Measurements from ENCODE around the gene MAN1C1.
A peak's percentile ranks its signal among the peaks of the same experiment; 100 is the strongest.
"Not testable (repeated sequence)": the region's sequence is repeated elsewhere in the genome, so short reads cannot be mapped to it uniquely, and the experiment has no call there.

Gene MAN1C1

DNA sequence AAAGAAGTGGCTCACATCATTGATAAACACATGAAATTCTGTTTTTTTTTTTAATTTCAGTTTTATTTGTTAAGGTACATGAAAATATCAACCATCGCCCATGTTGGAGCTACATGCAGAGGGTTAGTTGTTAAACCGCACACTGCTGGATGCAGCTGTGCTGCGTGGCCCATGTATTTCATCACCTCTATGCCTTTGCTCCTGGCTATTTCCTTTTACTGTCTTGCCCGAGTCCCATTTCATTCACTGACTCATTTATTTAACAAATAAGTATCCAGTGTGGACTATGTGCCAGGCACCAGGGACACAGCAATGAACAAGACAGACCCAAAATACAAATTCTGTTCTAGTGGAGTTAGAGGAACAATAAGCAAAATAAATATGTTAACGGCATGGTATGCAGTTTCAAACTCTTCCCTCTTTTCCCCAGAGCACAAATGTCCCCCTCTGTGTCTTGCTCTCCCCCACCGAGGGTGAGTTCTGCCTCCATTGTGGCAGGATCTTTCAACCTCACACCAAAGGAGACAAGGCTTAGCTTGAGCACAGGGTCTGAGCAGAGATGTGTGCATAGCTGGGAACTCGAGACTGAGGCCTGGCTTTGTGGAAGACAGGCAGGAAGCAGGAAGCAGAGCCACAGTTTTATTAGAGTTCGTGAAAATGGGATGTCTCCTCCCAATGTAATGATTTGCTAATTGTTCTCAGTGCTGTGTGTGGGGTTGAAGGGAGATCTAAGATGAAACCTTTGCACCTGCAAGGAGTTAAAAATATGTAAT lies 44.6 kb downstream of the MAN1C1 start:
- no peak for TF ChIP-seq PAX5 (IDR thresholded peaks at IDR 0.05; ENCODE audit: insufficient read depth, low read length, severe bottlenecking)
- no peak for TF ChIP-seq POLR2A (IDR thresholded peaks at IDR 0.05; ENCODE audit: low read depth, low read length)
- no peak for TF ChIP-seq POU2F2 (IDR thresholded peaks at IDR 0.05; ENCODE audit: low read depth, low read length)
- FAIRE-seq (peak; percentile 28), DNase-seq (ENCODE audit: insufficient read length, low spot score) (no peak)

DNA sequence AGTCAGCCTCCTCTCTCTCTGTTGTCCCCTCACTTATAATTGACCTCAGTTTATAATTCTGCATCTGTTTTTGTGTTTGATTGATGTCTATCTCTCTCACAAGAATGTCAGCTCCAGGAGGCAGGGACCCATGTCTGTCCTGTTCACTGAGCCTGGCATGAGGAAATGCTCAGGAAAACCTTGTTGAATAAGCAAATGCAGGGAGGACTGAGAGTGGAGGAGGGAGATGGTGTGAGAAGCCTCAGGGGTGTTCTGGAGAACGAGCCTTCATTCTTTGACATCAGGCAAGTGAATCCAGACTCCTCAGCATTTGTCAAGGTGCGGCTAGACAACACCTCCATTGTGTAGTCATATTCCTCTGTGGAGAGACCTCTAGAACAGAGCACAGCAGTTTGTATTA lies 45.5 kb downstream of the MAN1C1 start:
- FAIRE-seq (no peak), DNase-seq (ENCODE audit: insufficient read length, low spot score) (no peak)
- TF ChIP-seq POLR2A (IDR thresholded peaks at IDR 0.05; ENCODE audit: low read depth, low read length), result no peak
- TF ChIP-seq TAF1 (IDR thresholded peaks at IDR 0.05; ENCODE audit: low read depth, low read length), result no peak
- no peak for TF ChIP-seq POLR2AphosphoS5 (IDR thresholded peaks at IDR 0.05; ENCODE audit: low read depth, low read length)
- TF ChIP-seq PAX5 (IDR thresholded peaks at IDR 0.05; ENCODE audit: insufficient read depth, low read length, severe bottlenecking), result no peak
- no peak for TF ChIP-seq SPI1 (IDR thresholded peaks at IDR 0.05; ENCODE audit: low read depth, low read length)
- TF ChIP-seq POU2F2 (IDR thresholded peaks at IDR 0.05; ENCODE audit: low read depth, low read length), result no peak

DNA sequence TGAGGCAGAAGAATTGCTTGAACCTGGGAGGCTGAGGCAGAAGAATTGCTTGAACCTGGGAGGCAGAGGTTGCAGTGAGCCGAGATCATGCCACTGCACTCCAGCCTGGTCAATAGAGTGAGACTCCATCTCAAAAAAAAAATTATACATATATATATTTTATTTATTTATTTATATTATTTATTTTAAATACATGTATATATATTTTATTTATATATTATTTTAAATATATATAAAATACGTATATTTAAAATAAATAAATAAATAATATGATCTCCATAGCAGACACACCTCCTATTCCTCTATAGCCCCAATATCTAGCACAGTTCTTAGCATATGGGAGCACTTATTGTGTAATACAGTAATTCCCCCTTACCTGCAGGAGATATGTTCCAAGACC lies 46.4 kb downstream of the MAN1C1 start:
- DNase-seq (ENCODE audit: insufficient read length, low spot score); FAIRE-seq: not testable (repeated sequence)

DNA sequence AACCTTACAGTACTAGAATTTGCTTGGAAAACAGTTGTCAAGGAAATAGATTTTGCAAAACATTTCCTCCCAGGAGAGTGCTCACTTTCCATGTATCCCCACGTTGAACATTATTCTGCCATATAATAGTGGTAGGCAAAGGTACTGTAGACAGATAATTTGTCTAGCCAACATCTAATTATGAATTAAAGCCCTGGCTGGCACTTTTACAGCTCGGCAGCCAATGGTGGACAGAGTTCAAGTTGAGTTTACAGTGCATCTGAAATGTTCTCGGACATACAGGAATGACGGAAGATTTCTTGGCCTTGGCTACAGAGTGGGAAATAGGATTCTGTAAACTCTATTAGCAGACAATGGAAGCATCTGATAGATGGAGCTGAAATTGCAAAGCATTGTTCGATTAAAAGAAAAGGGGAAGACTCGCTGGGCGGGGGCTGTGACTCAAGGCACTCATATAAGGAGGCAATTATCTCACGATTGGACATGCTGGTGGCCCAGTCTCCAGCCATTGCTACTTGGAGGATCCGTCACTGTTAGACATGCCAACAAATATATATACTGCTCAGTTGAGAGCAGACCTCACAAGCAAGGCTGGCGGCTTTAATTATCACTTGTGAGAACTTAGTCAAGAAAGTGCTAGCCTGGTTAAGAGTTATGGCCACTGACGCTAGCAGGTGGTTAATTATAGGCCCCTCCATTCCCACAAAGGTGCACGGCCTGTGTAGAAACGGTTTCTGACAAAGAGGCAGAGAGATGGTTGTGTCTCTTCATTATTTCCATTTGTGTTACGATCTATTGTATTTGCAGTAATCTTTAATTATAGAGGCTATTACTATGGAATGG lies 48.0 kb downstream of the MAN1C1 start:
- no peak for FAIRE-seq
- DNase-seq (ENCODE audit: insufficient read length, low spot score), result no peak
- no peak for TF ChIP-seq SPI1 (IDR thresholded peaks at IDR 0.05; ENCODE audit: low read depth, low read length)

DNA sequence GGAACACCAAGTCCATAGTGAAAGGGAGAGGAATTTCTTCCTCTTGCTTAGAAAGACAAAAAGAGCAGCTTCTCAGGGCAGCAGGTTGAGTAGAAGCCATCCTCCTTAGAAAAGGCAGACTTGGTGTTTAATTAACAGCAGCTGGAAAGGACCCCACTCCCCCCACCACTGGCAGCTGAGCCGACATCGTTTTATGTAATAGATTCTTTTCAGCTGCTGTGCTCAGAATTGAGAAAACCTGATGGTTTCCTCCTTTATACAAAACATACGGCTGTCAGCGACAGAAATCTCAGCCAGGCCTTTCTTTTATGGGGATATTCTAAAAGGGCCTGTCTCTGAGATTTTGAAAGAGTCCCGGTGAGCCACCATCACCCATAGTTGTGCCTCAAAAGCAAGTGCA lies 49.9 kb downstream of the MAN1C1 start:
- no peak for DNase-seq (ENCODE audit: insufficient read length, low spot score)
- TF ChIP-seq POU2F2 (IDR thresholded peaks at IDR 0.05; ENCODE audit: low read depth, low read length) (no peak), POLR2A (IDR thresholded peaks at IDR 0.05; ENCODE audit: low read depth, low read length) (no peak), SPI1 (IDR thresholded peaks at IDR 0.05; ENCODE audit: low read depth, low read length) (no peak), PAX5 (IDR thresholded peaks at IDR 0.05; ENCODE audit: insufficient read depth, low read length, severe bottlenecking) (no peak), TAF1 (IDR thresholded peaks at IDR 0.05; ENCODE audit: low read depth, low read length) (no peak), POLR2AphosphoS5 (IDR thresholded peaks at IDR 0.05; ENCODE audit: low read depth, low read length) (no peak)
- no peak for FAIRE-seq

DNA sequence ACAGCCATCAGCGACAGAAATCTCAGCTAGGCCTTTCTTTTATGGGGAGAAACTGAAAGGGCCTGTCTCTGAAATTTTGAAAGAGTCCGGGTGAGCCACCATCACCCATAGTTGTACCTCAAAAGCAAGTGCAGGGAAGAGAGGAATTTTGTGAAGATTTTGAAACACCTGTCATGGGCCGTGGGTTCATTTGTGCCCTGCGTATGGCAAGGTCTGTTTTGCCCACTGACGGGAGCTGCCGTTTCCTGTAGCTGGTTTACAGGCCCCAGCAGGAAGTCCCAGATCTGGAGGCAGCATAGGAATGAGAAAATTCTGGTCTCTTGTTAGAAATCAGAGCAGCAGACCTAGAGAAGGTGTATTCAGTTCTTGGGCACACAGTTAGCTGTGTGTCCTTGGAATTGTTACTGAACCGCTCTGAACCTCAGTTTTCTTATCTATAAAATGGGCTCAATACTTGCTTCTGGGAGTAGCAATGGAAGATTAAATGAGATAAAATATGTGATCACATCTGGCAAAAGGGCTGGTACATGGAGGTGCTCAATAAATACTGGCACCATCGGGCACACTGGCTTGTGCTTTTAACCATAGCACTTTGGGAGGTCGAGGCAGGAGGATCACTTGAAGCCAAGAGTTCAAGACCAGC lies 52.5 kb downstream of the MAN1C1 start:
- FAIRE-seq (no peak), DNase-seq (ENCODE audit: insufficient read length, low spot score) (no peak)
- TF ChIP-seq POLR2AphosphoS5 (IDR thresholded peaks at IDR 0.05; ENCODE audit: low read depth, low read length), result no peak
- TF ChIP-seq PAX5 (IDR thresholded peaks at IDR 0.05; ENCODE audit: insufficient read depth, low read length, severe bottlenecking), result no peak
- no peak for TF ChIP-seq POU2F2 (IDR thresholded peaks at IDR 0.05; ENCODE audit: low read depth, low read length)
- TF ChIP-seq TAF1 (IDR thresholded peaks at IDR 0.05; ENCODE audit: low read depth, low read length), result no peak
- no peak for TF ChIP-seq POLR2A (IDR thresholded peaks at IDR 0.05; ENCODE audit: low read depth, low read length)
- no peak for TF ChIP-seq SPI1 (IDR thresholded peaks at IDR 0.05; ENCODE audit: low read depth, low read length)

DNA sequence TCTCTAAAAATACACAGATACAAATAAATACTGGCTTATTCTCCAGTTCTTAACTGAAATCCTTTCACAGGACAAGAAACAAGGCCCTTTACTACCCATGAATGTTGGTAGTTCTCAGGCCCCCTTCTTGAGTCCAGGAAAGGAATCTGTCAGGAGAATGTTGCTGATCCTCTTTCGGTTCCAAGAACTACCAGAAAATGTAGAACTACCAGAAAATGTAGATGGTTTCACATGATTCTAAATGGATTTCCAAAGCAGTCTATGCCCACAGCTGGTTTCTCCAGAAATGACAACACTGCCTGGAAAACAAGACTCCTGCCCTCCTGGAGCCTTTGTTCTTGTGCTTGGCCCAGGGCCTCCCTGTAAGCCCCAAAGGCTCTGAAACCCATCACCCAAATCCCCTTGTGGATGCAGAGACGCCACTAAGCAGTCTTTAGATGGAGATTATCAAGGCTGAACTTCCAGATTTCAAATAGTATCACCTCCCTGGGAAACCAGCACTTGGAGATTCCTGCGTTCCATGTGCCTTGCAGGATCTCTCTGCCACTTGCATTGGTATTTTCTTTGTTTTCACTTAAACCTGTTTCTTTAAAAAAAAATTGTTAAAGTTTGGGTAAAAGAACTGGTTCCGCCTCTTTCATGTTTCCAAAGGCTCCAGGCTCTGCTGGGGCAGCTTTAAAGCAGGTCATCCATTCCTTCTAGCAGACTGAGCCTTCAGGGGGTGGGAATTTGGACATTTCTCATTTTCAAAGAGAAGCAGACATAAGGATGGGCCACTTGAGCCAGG lies 53.4 kb downstream of the MAN1C1 start:
- no peak for DNase-seq (ENCODE audit: insufficient read length, low spot score)
- no peak for TF ChIP-seq POLR2AphosphoS5 (IDR thresholded peaks at IDR 0.05; ENCODE audit: low read depth, low read length)
- no peak for TF ChIP-seq POU2F2 (IDR thresholded peaks at IDR 0.05; ENCODE audit: low read depth, low read length)
- no peak for TF ChIP-seq TAF1 (IDR thresholded peaks at IDR 0.05; ENCODE audit: low read depth, low read length)
- TF ChIP-seq POLR2A (IDR thresholded peaks at IDR 0.05; ENCODE audit: low read depth, low read length), result no peak
- TF ChIP-seq SPI1 (IDR thresholded peaks at IDR 0.05; ENCODE audit: low read depth, low read length), result no peak
- no peak for TF ChIP-seq PAX5 (IDR thresholded peaks at IDR 0.05; ENCODE audit: insufficient read depth, low read length, severe bottlenecking)
- FAIRE-seq, result no peak

DNA sequence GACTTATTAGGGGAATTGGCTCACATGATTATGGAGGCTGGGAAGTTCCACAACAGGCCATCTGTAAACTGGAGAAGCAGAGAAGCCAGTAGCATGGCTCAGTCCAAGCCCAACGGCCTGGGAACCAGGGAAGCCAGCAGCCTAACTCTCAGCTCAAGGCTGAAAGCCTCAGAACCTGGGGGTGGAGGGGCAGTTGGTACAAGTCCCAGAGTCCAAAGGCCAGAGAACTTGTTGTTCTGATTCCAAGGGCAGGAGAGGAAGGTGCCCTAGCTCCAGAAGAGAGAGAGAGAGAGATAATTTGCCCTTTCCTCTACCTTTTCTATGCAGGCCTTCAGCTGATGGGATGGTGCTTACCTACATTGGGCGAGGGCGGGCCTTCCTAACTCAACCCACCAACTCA lies 55.3 kb downstream of the MAN1C1 start:
- DNase-seq (ENCODE audit: insufficient read length, low spot score) (no peak), FAIRE-seq (no peak)
- TF ChIP-seq SPI1 (IDR thresholded peaks at IDR 0.05; ENCODE audit: low read depth, low read length), result no peak
- no peak for TF ChIP-seq PAX5 (IDR thresholded peaks at IDR 0.05; ENCODE audit: insufficient read depth, low read length, severe bottlenecking)
- TF ChIP-seq POLR2AphosphoS5 (IDR thresholded peaks at IDR 0.05; ENCODE audit: low read depth, low read length), result no peak
- TF ChIP-seq POLR2A (IDR thresholded peaks at IDR 0.05; ENCODE audit: low read depth, low read length), result no peak
- no peak for TF ChIP-seq POU2F2 (IDR thresholded peaks at IDR 0.05; ENCODE audit: low read depth, low read length)
- TF ChIP-seq TAF1 (IDR thresholded peaks at IDR 0.05; ENCODE audit: low read depth, low read length), result no peak

DNA sequence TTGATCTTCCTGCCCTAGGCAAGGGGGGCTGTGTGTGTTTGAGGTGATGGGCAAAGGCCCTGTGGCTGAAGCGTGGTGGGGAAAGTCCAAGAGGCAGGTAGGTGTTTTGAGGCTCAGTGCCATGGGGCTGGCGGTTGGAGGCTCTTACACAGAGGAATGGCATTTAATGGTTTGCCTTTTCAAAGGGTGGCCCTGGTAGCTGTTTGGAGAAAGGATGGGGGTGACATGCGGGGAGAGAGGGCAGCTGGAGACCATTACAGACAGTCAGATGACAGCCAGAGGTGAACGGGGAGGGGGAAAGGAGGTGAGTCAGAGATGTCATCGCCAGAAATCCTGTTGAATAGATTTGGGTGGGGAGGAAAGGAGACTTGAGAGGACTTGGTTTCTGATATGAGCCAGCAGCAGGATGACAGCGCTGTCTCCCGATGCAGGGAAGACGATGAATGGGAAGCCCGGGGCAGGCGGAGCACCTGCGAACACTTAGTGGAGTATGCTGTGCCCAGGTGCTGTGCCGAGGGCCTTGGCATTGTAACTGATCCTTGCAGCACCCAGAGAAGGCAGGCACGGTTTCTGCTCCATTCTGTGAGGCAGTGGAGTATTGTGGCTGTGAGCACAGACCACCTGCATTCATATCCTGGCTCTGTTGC lies 56.3 kb downstream of the MAN1C1 start:
- FAIRE-seq (no peak), DNase-seq (ENCODE audit: insufficient read length, low spot score) (no peak)
- TF ChIP-seq POU2F2 (IDR thresholded peaks at IDR 0.05; ENCODE audit: low read depth, low read length), result no peak
- TF ChIP-seq POLR2A (IDR thresholded peaks at IDR 0.05; ENCODE audit: low read depth, low read length), result no peak
- no peak for TF ChIP-seq SPI1 (IDR thresholded peaks at IDR 0.05; ENCODE audit: low read depth, low read length)
- TF ChIP-seq PAX5 (IDR thresholded peaks at IDR 0.05; ENCODE audit: insufficient read depth, low read length, severe bottlenecking), result no peak
- no peak for TF ChIP-seq TAF1 (IDR thresholded peaks at IDR 0.05; ENCODE audit: low read depth, low read length)
- TF ChIP-seq POLR2AphosphoS5 (IDR thresholded peaks at IDR 0.05; ENCODE audit: low read depth, low read length), result no peak

Data from GM12891 (cell line).